Liver (tissue), 9 donors: ENCODE measurements around the gene SMAP1. TPM values are rescaled to one million over a fixed set of nuclear protein-coding genes. Genes with fewer than 3 reads are reported as not detected.

ENCODE experiments used
- DNase-seq: peaks from one replicate; pipeline ENCODE4 v3.0.0-alpha.2; 2017; ENCODE audit warnings: low spot score
- H3K27ac ChIP-seq, 2 donors: one replicate each; pipeline ENCODE4 v1.7.0; 2013; ENCODE audit warnings: inconsistent platforms in 2 of 2, low read length in 2 of 2, control low read depth in 1 of 2, low read depth in 1 of 2, mild to moderate bottlenecking in 1 of 2
- H3K27me3 ChIP-seq, 4 donors: one replicate each; pipeline versions ENCODE4 v1.6.1 to v1.7.0; 2013; ENCODE audit warnings: low read length in 3 of 4, inconsistent platforms in 1 of 4, mild to moderate bottlenecking in 1 of 4, moderate library complexity in 1 of 4; ENCODE audit not compliant: control insufficient read depth in 4 of 4, insufficient read depth in 4 of 4
- H3K36me3 ChIP-seq, 4 donors: one replicate each; pipeline versions ENCODE4 v1.6.1 to v1.7.0; 2013; ENCODE audit warnings: low read length in 3 of 4, mild to moderate bottlenecking in 3 of 4, low read depth in 1 of 4, moderate library complexity in 1 of 4; ENCODE audit not compliant: control insufficient read depth in 4 of 4, insufficient read depth in 3 of 4
- H3K4me1 ChIP-seq, 4 donors: one replicate each; pipeline versions ENCODE4 v1.6.1 to v1.7.0; 2013; ENCODE audit warnings: low read length in 3 of 4, mild to moderate bottlenecking in 3 of 4, moderate library complexity in 1 of 4; ENCODE audit not compliant: control insufficient read depth in 4 of 4, insufficient read depth in 4 of 4
- H3K4me3 ChIP-seq, 3 donors: one replicate each; pipeline versions ENCODE4 v1.6.1 to v1.7.0; 2013; ENCODE audit warnings: low read length in 3 of 3, control low read depth in 1 of 3, low read depth in 1 of 3, mild to moderate bottlenecking in 1 of 3
- H3K9ac ChIP-seq, 2 donors: one replicate each; pipeline ENCODE4 v1.7.0; 2013; ENCODE audit warnings: low read length in 2 of 2, mild to moderate bottlenecking in 2 of 2, moderate library complexity in 2 of 2, control low read depth in 1 of 2, low read depth in 1 of 2
- H3K9me3 ChIP-seq, 4 donors: one replicate each; pipeline versions ENCODE4 v1.6.1 to v1.7.0; 2013; ENCODE audit warnings: low read length in 3 of 4; ENCODE audit not compliant: control insufficient read depth in 4 of 4
- EGR1 ChIP-seq, 2 donors: IDR thresholded peaks; 2 replicates each; pipeline ENCODE4 v1.6.1; 2016 to 2018; ENCODE audit warnings: antibody characterized with exemption in 2 of 2, low read depth in 2 of 2
- FOXA1 ChIP-seq: IDR thresholded peaks from 2 replicates; pipeline ENCODE4 v1.6.1; 2016; ENCODE audit warnings: antibody characterized with exemption
- FOXA2 ChIP-seq: IDR thresholded peaks from 2 replicates; pipeline ENCODE4 v1.6.1; 2016; ENCODE audit warnings: antibody characterized with exemption
- GABPA ChIP-seq, 2 donors: IDR thresholded peaks in 1 of 2; conservative IDR thresholded peaks in 1 of 2; 2 replicates each; pipeline ENCODE4 v1.6.1; 2016; ENCODE audit warnings: antibody characterized with exemption in 2 of 2, mild to moderate bottlenecking in 1 of 2, moderate library complexity in 1 of 2
- HNF4A ChIP-seq, 2 donors: conservative IDR thresholded peaks; 2 replicates each; pipeline ENCODE4 v1.6.1; 2016; ENCODE audit warnings: antibody characterized with exemption in 2 of 2, mild to moderate bottlenecking in 2 of 2
- HNF4G ChIP-seq: IDR thresholded peaks from 2 replicates; pipeline ENCODE4 v1.6.1; 2016; ENCODE audit warnings: antibody characterized with exemption
- JUND ChIP-seq, 2 donors: IDR thresholded peaks; 2 replicates each; pipeline ENCODE4 v1.6.1; 2016; ENCODE audit warnings: antibody characterized with exemption in 2 of 2
- NR2F2 ChIP-seq: IDR thresholded peaks from 2 replicates; pipeline ENCODE4 v1.6.1; 2016; ENCODE audit warnings: antibody characterized with exemption
- RAD21 ChIP-seq, 2 donors: IDR thresholded peaks; 2 replicates each; pipeline ENCODE4 v1.6.1; 2016; ENCODE audit warnings: antibody characterized with exemption in 2 of 2, mild to moderate bottlenecking in 2 of 2
- RXRA ChIP-seq, 2 donors: IDR thresholded peaks; 2 replicates each; pipeline ENCODE4 v1.6.1; 2017 to 2018; ENCODE audit warnings: antibody characterized with exemption in 2 of 2, mild to moderate bottlenecking in 1 of 2
- SP1 ChIP-seq: IDR thresholded peaks from 2 replicates; pipeline ENCODE4 v1.6.1; 2018; ENCODE audit warnings: antibody characterized with exemption, mild to moderate bottlenecking
- TAF1 ChIP-seq: conservative IDR thresholded peaks from 2 replicates; pipeline ENCODE4 v1.6.1; 2016; ENCODE audit warnings: antibody characterized with exemption, mild to moderate bottlenecking
- YY1 ChIP-seq: IDR thresholded peaks from 2 replicates; pipeline ENCODE4 v1.6.1; 2016; ENCODE audit warnings: antibody characterized with exemption, mild to moderate bottlenecking
- WGBS: extraction: QIAGEN DNeasy Blood & Tissue Kit; methylation state at CpG from one replicate; pipeline ENCODE4 v1.1.7; 2013; 5-methylcytosine and 5-hydroxymethylcytosine counted together
- polyA plus RNA-seq, 2 donors: library from polyadenylated mRNA; stranded (reverse) in 1 of 2; unstranded in 1 of 2; fragments of 200-250 nt in 1 of 2; fragments of >200 nt in 1 of 2; fragmentation: Nextera tagmentation in 1 of 2; extraction: Ambion mirVana in 1 of 2; gene quantifications; one replicate each; pipeline versions ENCODE4 v1.2.1 to v1.2.3, GENCODE V29; 2013 to 2015
- total RNA-seq, 2 donors: library from RNA; depleted of rRNA; stranded (reverse); fragments of >200 nt; gene quantifications; one replicate each; pipeline ENCODE4 v1.2.3, GENCODE V29; 2014
- TF ChIP-seq, protein P1 (sequence below): IDR thresholded peaks from 2 replicates; pipeline ENCODE4 v1.6.1; 2016; ENCODE audit warnings: antibody characterized with exemption, mild to moderate bottlenecking
- TF ChIP-seq, protein P2 (sequence below): IDR thresholded peaks from 2 replicates; pipeline ENCODE4 v1.6.1; 2016; ENCODE audit warnings: antibody characterized with exemption
- TF ChIP-seq, protein P3 (sequence below): fragments of 150-350 bp; IDR thresholded peaks from 2 replicates; pipeline ENCODE4 v1.5.1; 2017; ENCODE audit warnings: improper control_type of control experiment, low read depth, low read length; ENCODE audit not compliant: missing input control
- TF ChIP-seq, protein P4 (sequence below): IDR thresholded peaks from 2 replicates; pipeline ENCODE4 v1.6.1; 2016; ENCODE audit warnings: antibody characterized with exemption
- TF ChIP-seq, protein P5 (sequence below): IDR thresholded peaks from 2 replicates; pipeline ENCODE4 v1.6.1; 2016; ENCODE audit warnings: antibody characterized with exemption
- donor health status: healthy.
- donor health status: healthy.
- donor health status: healthy.
- donor health status: healthy.
- donor health status: healthy.

SMAP1 gene
- total and polyA plus RNA-seq, 4 donors = 9.3 to 13.3 (median 12.7) TPM

DNA sequence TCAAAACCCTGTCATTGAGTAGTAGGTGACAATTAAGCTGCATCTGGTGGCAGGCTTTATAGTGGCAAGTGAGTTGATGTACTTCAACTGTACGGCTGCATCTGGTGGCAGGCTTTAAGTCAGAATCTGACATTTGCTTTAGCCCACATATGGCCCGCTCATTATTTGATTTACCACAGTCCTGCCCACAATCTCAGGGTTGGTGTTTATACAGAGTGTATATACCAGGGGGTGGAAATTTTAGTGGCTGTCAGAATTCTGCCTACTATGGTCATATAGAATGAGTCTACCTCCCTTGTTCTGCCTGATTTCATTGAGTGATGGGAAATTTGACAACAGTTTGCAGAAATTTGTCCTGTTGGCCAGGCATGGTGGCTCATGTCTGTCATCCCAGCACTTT lies 112.3 kb downstream of the SMAP1 start (continued):
- TF ChIP-seq, protein P1, sequence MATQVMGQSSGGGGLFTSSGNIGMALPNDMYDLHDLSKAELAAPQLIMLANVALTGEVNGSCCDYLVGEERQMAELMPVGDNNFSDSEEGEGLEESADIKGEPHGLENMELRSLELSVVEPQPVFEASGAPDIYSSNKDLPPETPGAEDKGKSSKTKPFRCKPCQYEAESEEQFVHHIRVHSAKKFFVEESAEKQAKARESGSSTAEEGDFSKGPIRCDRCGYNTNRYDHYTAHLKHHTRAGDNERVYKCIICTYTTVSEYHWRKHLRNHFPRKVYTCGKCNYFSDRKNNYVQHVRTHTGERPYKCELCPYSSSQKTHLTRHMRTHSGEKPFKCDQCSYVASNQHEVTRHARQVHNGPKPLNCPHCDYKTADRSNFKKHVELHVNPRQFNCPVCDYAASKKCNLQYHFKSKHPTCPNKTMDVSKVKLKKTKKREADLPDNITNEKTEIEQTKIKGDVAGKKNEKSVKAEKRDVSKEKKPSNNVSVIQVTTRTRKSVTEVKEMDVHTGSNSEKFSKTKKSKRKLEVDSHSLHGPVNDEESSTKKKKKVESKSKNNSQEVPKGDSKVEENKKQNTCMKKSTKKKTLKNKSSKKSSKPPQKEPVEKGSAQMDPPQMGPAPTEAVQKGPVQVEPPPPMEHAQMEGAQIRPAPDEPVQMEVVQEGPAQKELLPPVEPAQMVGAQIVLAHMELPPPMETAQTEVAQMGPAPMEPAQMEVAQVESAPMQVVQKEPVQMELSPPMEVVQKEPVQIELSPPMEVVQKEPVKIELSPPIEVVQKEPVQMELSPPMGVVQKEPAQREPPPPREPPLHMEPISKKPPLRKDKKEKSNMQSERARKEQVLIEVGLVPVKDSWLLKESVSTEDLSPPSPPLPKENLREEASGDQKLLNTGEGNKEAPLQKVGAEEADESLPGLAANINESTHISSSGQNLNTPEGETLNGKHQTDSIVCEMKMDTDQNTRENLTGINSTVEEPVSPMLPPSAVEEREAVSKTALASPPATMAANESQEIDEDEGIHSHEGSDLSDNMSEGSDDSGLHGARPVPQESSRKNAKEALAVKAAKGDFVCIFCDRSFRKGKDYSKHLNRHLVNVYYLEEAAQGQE = no peak
- TF ChIP-seq TAF1 (no peak), RXRA (IDR thresholded peaks at IDR 0.05) (no peak), HNF4G (no peak), FOXA2 (no peak), FOXA1 (no peak), RAD21 (IDR thresholded peaks at IDR 0.05) (no peak), GABPA (IDR thresholded peaks at IDR 0.05 in 1 of 2, conservative IDR thresholded peaks at IDR 0.05 in 1 of 2) (no peak)
- TF ChIP-seq, protein P2, sequence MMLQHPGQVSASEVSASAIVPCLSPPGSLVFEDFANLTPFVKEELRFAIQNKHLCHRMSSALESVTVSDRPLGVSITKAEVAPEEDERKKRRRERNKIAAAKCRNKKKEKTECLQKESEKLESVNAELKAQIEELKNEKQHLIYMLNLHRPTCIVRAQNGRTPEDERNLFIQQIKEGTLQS = no peak

DNA sequence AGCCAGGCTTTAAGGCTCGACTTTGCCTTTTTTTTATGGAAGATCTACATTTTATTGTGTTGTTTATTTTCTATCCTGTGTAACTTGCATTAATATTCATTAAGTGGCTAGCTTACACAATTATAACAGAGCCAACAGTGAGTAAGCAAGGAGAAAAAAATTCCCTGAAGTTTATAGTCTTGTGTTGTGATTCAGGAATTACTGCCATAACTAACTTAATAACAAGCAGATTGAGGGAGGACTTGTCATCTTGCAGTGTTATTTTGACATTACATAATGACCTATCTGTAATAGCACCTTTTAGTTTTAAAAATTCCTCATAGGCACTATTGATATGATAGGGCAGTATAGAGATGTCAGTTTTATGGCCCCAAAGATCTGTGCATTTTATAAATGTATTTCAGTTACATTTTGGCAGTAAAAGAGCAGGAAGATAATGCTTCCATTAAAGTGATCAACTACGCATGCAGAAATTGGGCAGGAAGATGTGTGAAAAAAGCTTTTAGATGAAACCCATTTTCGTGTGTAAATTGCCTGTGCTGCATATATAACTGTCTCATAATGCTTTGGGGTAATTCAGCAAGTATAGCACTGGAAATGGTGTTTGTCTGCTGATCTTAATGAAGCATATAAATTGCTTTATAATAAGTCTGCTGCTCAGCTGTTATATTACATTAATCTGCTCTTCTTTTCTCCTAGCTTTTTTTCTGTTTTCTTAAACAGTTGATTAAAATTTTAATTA lies 123.0 kb downstream of the SMAP1 start:
- Histone ChIP-seq H3K9ac (no peak overlapping the region), H3K27ac (no peak overlapping the region), H3K4me1 (no peaks in the 10 kb centered on the region), H3K36me3 (no peaks in the 10 kb centered on the region), H3K27me3 (no peaks in the 10 kb centered on the region), H3K9me3 (no peaks in the 10 kb centered on the region), H3K4me3 (no peak overlapping the region)
- TF ChIP-seq, protein P1 = no peak
- TF ChIP-seq RAD21 (IDR thresholded peaks at IDR 0.05) = no peak
- no peak for TF ChIP-seq NR2F2
- TF ChIP-seq, protein P3, sequence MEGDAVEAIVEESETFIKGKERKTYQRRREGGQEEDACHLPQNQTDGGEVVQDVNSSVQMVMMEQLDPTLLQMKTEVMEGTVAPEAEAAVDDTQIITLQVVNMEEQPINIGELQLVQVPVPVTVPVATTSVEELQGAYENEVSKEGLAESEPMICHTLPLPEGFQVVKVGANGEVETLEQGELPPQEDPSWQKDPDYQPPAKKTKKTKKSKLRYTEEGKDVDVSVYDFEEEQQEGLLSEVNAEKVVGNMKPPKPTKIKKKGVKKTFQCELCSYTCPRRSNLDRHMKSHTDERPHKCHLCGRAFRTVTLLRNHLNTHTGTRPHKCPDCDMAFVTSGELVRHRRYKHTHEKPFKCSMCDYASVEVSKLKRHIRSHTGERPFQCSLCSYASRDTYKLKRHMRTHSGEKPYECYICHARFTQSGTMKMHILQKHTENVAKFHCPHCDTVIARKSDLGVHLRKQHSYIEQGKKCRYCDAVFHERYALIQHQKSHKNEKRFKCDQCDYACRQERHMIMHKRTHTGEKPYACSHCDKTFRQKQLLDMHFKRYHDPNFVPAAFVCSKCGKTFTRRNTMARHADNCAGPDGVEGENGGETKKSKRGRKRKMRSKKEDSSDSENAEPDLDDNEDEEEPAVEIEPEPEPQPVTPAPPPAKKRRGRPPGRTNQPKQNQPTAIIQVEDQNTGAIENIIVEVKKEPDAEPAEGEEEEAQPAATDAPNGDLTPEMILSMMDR = no peak
- no peak for TF ChIP-seq GABPA (IDR thresholded peaks at IDR 0.05 in 1 of 2, conservative IDR thresholded peaks at IDR 0.05 in 1 of 2)
- no peak for TF ChIP-seq FOXA1
- no peak for TF ChIP-seq RXRA (IDR thresholded peaks at IDR 0.05)
- TF ChIP-seq YY1 = no peak
- TF ChIP-seq SP1 = no peak
- TF ChIP-seq, protein P2 = no peak
- TF ChIP-seq, protein P4, sequence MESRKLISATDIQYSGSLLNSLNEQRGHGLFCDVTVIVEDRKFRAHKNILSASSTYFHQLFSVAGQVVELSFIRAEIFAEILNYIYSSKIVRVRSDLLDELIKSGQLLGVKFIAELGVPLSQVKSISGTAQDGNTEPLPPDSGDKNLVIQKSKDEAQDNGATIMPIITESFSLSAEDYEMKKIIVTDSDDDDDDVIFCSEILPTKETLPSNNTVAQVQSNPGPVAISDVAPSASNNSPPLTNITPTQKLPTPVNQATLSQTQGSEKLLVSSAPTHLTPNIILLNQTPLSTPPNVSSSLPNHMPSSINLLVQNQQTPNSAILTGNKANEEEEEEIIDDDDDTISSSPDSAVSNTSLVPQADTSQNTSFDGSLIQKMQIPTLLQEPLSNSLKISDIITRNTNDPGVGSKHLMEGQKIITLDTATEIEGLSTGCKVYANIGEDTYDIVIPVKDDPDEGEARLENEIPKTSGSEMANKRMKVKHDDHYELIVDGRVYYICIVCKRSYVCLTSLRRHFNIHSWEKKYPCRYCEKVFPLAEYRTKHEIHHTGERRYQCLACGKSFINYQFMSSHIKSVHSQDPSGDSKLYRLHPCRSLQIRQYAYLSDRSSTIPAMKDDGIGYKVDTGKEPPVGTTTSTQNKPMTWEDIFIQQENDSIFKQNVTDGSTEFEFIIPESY = no peak
- TF ChIP-seq HNF4G = no peak
- TF ChIP-seq JUND (IDR thresholded peaks at IDR 0.05) = no peak
- no peak for TF ChIP-seq FOXA2
- TF ChIP-seq, protein P5, sequence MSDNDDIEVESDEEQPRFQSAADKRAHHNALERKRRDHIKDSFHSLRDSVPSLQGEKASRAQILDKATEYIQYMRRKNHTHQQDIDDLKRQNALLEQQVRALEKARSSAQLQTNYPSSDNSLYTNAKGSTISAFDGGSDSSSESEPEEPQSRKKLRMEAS = no peak
- no peak for TF ChIP-seq EGR1 (IDR thresholded peaks at IDR 0.05; ENCODE audit: low read depth in 2 of 2)
- no peak for TF ChIP-seq TAF1
- no peak for TF ChIP-seq HNF4A (conservative IDR thresholded peaks at IDR 0.05)
- no peak for DNase-seq
- 92% methylated on average over 3 of the region's 3 CpGs for WGBS
